Measurements from ENCODE around the gene ENO1. TPM values are rescaled to one million over a fixed set of nuclear protein-coding genes. Genes with fewer than 3 reads are reported as not detected.
"Not testable (repeated sequence)": the region's sequence is repeated elsewhere in the genome, so short reads cannot be mapped to it uniquely, and the experiment has no call there.

ENO1 gene
- total RNA-seq, 1 experiment from 2014 or later = 4,316 TPM

GRCh38 chr1:8845104-8846097, 33.1 kb downstream of the ENO1 start:
- DNase-seq (ENCODE audit: low read depth) = no peak

- peak; percentile 88 for DNase-seq (ENCODE audit: low read depth)
Measured at GRCh38 chr1:8844501-8845006, 33.9 kb downstream of the ENO1 start.

- DNase-seq (ENCODE audit: low read depth) = no peak
Measured at GRCh38 chr1:8841395-8841794, 37.1 kb downstream of the ENO1 start.

- DNase-seq (ENCODE audit: low read depth) = no peak
Measured at GRCh38 chr1:8839990-8840389, 38.5 kb downstream of the ENO1 start.

DNA sequence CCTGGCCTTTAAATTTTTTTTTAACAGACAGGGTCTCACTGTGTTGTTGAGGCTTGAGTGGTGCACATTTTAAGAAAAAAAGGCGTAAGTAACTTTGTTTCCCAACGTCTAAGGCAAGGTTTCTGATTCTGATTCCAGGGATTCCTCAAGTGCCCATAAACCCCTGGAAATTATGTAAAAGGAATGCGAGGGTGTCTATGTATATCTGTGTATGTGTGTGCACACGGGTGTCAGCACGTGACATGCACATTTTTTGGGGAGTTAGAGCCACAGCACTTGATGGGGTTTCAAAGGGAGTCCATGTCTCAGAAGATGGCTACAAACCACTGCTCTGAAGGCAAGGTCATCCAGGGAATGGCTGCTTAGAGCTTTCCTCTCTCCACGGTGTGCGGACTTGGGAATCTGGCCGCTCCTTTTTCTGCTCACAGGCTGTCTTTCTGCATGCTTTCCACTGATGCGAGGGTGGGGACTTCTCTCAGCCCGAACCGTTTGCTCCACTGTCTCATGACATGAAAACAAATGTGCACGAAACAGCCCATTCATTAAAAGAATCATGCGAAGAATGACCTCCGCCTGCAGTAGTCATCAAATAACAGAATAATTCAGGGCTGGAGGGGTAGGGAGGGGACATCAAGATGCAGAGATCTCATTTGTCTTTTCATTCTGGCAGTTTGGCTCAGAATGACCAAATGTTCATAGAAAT, 42.4 kb downstream of the ENO1 start:
- no peak for DNase-seq (ENCODE audit: low read depth)

DNA sequence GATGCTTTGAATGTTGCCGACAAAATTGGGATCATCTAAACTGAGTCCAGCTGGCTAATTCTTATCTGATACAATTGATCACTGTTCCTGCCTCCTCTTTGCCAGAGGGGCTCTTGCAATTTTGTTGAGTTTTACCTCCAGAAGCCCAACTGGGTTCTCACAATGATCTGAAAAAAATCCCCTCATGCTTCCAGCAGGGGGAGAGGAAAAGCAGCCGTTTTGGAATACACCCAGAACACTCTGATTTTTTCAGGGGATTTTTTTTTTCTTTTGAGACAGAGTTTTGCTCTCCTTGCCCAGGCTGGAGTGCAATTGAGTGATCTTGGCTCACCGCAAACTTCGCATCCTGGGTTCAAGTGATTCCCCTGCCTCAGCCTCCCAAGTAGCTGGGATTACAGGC, 47.1 kb downstream of the ENO1 start:
- no peak for DNase-seq (ENCODE audit: low read depth)

- not testable (repeated sequence) for DNase-seq (ENCODE audit: low read depth)
Measured at GRCh38 chr1:8830732-8831131, 47.8 kb downstream of the ENO1 start.

DNA sequence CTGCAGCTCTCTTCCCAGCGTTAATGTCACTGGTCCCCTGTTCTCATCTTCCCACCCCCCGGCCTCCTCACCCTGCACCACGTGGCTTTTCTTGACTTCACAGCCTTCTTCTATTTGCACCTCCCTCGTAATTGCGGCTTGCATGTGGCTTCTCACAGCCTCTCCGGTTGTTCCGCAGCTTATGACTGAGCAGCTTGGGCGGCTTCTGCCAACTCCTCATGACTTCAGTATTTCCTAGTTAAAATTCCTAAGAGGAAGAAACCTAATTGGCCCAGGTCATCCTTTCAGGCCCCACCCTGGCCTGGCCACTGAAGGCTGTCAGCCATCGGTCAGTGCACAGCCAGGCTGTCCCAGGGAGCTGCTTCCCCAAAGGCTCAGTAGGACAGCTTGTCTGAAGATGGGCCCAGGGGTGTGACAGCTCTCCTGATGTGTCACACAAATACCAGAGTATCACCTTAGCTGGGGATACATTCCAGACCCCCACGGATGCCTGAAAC, 52.5 kb downstream of the ENO1 start:
- DNase-seq (ENCODE audit: low read depth) = peak; percentile 73

- no peak for DNase-seq (ENCODE audit: low read depth)
Measured at GRCh38 chr1:8823295-8823664, 55.2 kb downstream of the ENO1 start.

DNA sequence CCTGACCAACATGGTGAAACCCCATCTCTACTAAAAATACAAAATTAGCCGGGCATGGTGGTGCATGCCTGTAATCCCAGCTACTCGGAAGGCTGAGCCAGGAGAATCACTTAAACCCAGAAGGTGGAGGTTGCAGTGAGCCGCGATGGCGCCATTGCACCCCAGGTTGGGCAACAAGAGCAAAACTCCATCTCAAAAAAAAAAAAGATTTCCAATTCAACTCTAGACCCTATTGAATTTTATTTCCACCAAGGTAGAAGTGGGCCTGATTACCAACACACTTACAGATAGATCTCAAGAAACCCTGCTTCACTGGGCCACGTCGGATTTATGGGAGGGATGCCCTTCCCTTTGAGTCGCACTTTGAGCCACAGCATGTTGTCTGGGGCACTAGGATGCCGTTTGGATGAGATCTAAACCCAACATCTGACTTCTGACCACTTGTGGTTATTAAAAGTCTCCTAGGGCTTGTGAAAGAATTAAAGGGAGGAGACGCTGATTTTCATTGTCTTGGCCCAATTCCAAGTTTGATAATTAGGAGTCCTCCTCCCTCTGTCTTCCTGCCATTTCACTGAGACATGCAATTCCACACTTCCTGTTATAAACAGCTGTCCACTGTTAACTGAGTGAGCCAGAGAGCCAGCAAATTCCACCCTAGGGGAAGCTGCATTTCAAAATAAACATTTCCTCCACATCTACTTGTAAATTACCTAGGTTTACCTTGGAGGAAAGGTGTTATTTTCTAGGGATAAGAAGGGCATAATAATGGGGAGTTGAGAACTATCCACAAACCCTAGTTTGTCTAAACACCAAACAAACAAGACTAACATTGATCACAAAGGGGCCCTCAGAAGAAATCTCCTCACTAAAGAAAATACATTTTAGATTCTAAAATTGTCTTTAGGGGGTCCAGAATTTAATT, 55.9 kb downstream of the ENO1 start:
- DNase-seq (ENCODE audit: low read depth) = peak; percentile 97

DNA sequence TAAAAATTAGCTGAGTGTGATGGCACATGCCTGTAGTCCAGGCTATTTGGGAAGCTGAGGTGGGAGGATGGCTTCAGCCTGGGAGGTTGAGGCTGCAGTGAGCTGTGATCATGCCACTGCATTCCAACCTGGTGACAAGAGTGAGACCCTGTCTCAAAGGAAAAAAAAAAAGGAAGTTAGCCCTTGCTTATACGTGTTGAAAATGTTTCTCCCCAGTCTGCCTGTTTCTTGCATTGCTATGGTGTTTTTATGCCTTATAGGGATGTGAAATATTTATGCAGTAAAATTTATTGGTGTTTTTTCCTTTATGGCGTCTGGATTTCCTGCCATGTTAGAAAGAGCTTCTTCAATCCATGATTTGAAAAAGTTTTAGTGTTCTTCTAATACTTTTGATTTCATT, 57.4 kb downstream of the ENO1 start:
- DNase-seq (ENCODE audit: low read depth) = no peak

- not testable (repeated sequence) for DNase-seq (ENCODE audit: low read depth)
Measured at GRCh38 chr1:8818789-8819188, 59.7 kb downstream of the ENO1 start.

DNA sequence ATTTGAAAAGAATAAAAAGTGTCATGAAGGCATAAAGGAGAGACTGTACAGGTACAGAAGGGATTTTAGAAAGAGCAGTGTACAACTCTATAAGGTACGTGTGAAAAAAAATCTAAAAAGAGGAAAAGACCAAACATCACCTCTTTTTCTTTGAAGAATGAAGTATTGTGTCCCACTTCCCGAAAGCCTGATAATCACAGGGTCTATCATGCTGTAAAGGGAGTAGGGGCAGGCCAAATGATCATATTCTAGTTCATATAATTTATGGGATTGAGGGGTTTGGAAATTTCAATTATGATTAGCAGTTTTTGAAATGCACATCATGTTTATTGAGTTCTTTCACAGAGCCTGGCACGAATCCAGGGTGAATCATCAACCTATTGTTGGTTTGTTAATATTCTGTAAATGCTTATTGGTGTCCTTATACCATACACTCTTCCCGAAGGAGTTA, 60.1 kb downstream of the ENO1 start:
- DNase-seq (ENCODE audit: low read depth) = peak; percentile 71

DNA sequence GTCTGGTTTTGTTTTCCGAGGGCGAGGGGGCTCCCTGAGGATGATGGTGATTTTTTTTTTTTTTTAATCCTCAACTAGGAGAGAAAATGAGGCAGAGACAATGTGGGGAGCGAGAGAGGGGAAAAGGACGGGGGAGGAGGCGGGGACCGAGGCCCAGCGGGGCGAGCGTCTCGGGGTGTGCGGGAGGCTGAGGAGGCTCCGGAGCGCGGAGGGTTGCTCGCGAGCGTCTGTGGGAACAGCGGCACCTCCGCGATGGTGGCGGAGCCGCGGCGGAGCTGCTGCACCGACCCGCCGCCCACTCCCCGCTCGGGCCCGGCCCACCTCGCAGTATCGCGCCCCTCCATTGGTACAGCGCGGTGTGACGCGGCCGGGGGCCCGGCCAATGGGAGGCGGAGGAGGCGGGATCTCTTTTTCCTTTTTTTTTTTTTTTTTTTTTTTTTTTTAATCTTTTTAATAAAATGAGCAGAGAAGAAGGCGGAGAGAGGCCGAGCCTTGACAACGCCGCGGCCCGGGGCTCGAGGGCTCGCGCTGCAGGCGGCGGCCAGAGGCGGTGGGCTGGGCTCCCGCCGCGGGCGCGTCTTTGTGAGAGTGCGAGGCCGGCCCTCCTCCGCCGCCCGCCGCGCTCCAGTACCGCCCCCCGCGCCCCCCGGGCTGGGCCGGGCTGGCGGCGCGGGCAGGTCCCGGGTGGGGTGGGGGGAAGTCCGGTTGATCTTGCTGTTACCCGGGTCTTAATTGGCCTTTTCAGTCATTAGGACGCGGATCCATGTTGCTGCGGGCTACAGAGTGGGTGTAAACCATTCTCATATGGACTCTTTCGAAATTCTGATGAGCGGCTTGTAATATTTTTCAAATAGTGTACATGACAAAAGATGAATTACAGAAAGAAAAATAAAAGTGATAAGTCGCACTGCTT, 60.8 kb downstream of the ENO1 start, which contains the start of gene RERE:
TSS of gene RERE (minus strand) at position 229 of the 913 bp plus-strand sequence.
- peak; percentile 92 for DNase-seq (ENCODE audit: low read depth)

DNA sequence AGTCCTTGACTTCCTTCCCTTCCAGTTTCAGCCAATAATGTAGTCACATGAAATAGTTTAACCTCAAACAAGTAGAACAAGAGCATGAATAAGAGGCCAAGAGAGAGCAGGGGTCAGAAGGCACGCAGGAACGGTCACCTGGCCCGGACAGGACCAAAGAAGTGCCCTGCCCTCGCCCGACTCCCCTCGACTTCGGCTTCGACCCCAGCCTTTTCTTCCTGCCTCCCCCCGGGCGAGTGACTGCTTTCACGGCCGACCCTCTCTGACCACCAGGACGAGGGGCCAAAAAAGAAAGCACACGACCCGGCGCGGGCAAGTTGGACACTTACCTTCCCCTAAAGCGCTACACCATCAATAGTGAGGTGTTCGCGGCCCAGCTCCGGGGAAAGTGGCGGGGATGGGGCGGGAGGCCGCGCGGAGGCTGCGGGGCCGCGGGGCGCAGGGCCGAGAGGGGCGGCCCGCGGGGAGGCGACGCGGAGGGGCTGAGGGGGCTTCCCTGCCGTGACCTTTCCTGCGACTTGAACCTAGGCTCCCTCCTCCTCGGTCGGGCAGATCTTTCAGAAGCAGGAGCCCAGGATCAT, 61.6 kb downstream of the ENO1 start:
- no peak for DNase-seq (ENCODE audit: low read depth)

DNA sequence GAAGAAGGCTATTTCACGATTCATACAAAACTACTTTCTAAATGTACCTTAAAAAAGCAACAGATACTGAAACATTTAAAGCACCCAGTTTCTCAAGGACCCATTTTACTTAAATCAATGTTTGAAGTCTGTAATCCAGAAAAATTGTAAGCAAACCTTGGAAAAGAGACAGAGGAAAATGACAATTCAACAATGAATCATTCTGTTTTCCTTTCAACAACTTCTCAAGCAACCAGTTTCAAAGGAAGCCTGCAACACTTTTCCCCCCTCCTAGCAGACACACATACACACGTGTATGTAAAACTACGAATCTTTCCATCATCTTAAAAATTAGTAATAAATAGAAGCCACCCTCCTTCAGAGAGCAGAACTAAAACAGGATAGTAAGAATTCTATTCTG, 62.2 kb downstream of the ENO1 start:
- DNase-seq (ENCODE audit: low read depth) = no peak

- DNase-seq (ENCODE audit: low read depth) = peak; percentile 34
Measured at GRCh38 chr1:8815582-8816151, 62.8 kb downstream of the ENO1 start.

GRCh38 chr1:8814865-8815264, 63.6 kb downstream of the ENO1 start:
- no peak for DNase-seq (ENCODE audit: low read depth)

- DNase-seq (ENCODE audit: low read depth) = no peak
Measured at GRCh38 chr1:8813991-8814390, 64.5 kb downstream of the ENO1 start.

Data from RPMI7951 (cell line).